A549 (cell line): ENCODE results near the gene F5. TPM values are rescaled to one million over a fixed set of nuclear protein-coding genes. Genes with fewer than 3 reads are reported as not detected.

ENCODE experiments used
- ATAC-seq, 2 experiments: fragments of 200-7000 bp in 1 of 2; fragments of >200 bp in 1 of 2; cut with Nextera tagmentation in 1 of 2; cut with Tn5 transposase in 1 of 2; 3 replicates each; pipeline versions ENCODE4 v1.8.0 to v1.9.1; 2018 to 2020; ENCODE audit warnings: mild to moderate bottlenecking in 1 of 2, moderate library complexity in 1 of 2
- CTCF ChIA-PET: fragments of 300-600 bp; sonication (Branson Sonifier 250); formaldehyde crosslinking; extraction: SDS; loops from one replicate; lab custom pipeline; 2021; ENCODE audit warnings: antibody characterized with exemption, inconsistent platforms; lab: Yijun Ruan, JAX
- POLR2A ChIA-PET: fragments of 350-600 bp; formaldehyde crosslinking; extraction: SDS; loops from one replicate; lab custom pipeline; 2021; ENCODE audit warnings: antibody characterized with exemption, inconsistent platforms; lab: Yijun Ruan, JAX
- DNase-seq, 2 experiments: peaks; one replicate each; pipeline versions ENCODE4 v3.0.0 to v3.0.0-alpha.2; 2011 to 2016; ENCODE audit warnings: low read depth in 1 of 2, low spot score in 1 of 2
- FAIRE-seq: peaks from 2 replicates; lab custom pipeline; 2011; peaks lifted over from hg19 to GRCh38; lab: Jason Lieb, UNC
- H3K27ac ChIP-seq, 2 experiments: fragments of >200 bp; sonication (Bioruptor Twin); formaldehyde crosslinking; 3 replicates each; pipeline ENCODE4 v1.5.1; 2016 to 2017
- H3K4me1 ChIP-seq: fragments of >200 bp; sonication (Bioruptor Twin); formaldehyde crosslinking; 3 replicates; pipeline ENCODE4 v1.6.1; 2016
- H3K4me2 ChIP-seq: fragments of >200 bp; sonication (Bioruptor Twin); formaldehyde crosslinking; 3 replicates; pipeline ENCODE4 v1.6.1; 2016
- H3K4me3 ChIP-seq: fragments of >200 bp; sonication (Bioruptor Twin); formaldehyde crosslinking; 3 replicates; pipeline ENCODE4 v1.5.1; 2016
- H3K9me3 ChIP-seq: fragments of >200 bp; sonication (Bioruptor Twin); formaldehyde crosslinking; 3 replicates; pipeline ENCODE4 v1.6.1; 2016
- CHD4 ChIP-seq: fragments of 200-600 bp; sonication (generic); IDR thresholded peaks from 2 replicates; pipeline ENCODE4 v1.6.1; 2016; ENCODE audit warnings: antibody characterized with exemption, mild to moderate bottlenecking, borderline replicate concordance
- EP300 ChIP-seq, 2 experiments: fragments of >200 bp; sonication (Bioruptor Twin); formaldehyde crosslinking; IDR thresholded peaks; 2 replicates in 1 of 2; 3 replicates in 1 of 2; pipeline ENCODE4 v1.6.1; 2016 to 2017
- ESRRA ChIP-seq: fragments of 150-350 bp; IDR thresholded peaks from 2 replicates; pipeline ENCODE4 v1.6.1; 2014; ENCODE audit warnings: mild to moderate bottlenecking, low read length, borderline replicate concordance
- HOXB13 ChIP-seq: fragments of 250-450 bp; sonication (Bioruptor Pico); IDR thresholded peaks from 2 replicates; pipeline ENCODE4 v1.5.0; 2020; ENCODE audit warnings: low read depth, mild to moderate bottlenecking, moderate library complexity
- MAFK ChIP-seq: fragments of 450-650 bp; IDR thresholded peaks from 2 replicates; pipeline ENCODE4 v1.6.1; 2014; ENCODE audit not compliant: partially characterized antibody
- MAZ ChIP-seq: fragments of 150-350 bp; IDR thresholded peaks from 2 replicates; pipeline ENCODE4 v1.6.1; 2014; ENCODE audit warnings: antibody characterized with exemption, low read depth, low read length, borderline replicate concordance
- NFE2L2 ChIP-seq: fragments of 150-350 bp; conservative IDR thresholded peaks from 2 replicates; pipeline ENCODE4 v1.6.1; 2014; ENCODE audit warnings: low read length
- POLR2A ChIP-seq: IDR thresholded peaks from 2 replicates; pipeline ENCODE4 v1.6.1; 2012; ENCODE audit warnings: mild to moderate bottlenecking, low read length
- RAD21 ChIP-seq, 2 experiments: fragments of >200 bp in 1 of 2; sonication (Bioruptor Twin) in 1 of 2; formaldehyde crosslinking in 1 of 2; IDR thresholded peaks in 1 of 2; conservative IDR thresholded peaks in 1 of 2; 2 replicates in 1 of 2; 3 replicates in 1 of 2; pipeline ENCODE4 v1.6.1; 2012 to 2018; ENCODE audit warnings: inconsistent platforms in 1 of 2
- RARB ChIP-seq: fragments of 250-450 bp; sonication (Bioruptor Pico); IDR thresholded peaks from 2 replicates; pipeline ENCODE4 v1.8.0; 2021; ENCODE audit warnings: mild to moderate bottlenecking, moderate library complexity
- RCOR1 ChIP-seq: fragments of 150-350 bp; IDR thresholded peaks from 2 replicates; pipeline ENCODE4 v1.6.1; 2014; ENCODE audit warnings: antibody characterized with exemption, low read length, low read depth
- SMC3 ChIP-seq: fragments of >200 bp; sonication (Bioruptor Twin); formaldehyde crosslinking; IDR thresholded peaks from 3 replicates; pipeline ENCODE4 v1.6.1; 2018; ENCODE audit warnings: inconsistent platforms
- ZNF302 ChIP-seq: fragments of 250-450 bp; sonication (Bioruptor Pico); IDR thresholded peaks from 2 replicates; pipeline ENCODE4 v1.9.0; 2021; ENCODE audit warnings: inconsistent platforms, mild to moderate bottlenecking, moderate library complexity
- WGBS: methylation state at CpG from one replicate; pipeline ENCODE4 v1.1.6; 2017; ENCODE audit errors: missing lambda C conversion rate; 5-methylcytosine and 5-hydroxymethylcytosine counted together
- polyA plus RNA-seq, 4 experiments: library from polyadenylated mRNA; depleted of rRNA in 3 of 4; stranded (reverse); fragments of >200 nt; fragmentation: RNase III in 1 of 4; extraction: RNeasy Plus Mini Kit Qiagen cat#74134 plus additional on column Dnase treatment in 1 of 4; gene quantifications; 2 replicates in 3 of 4; 3 replicates in 1 of 4; pipeline ENCODE4 v1.2.3, GENCODE V29; 2011 to 2017
- TF ChIP-seq, protein P1 (sequence below): fragments of 150-350 bp; IDR thresholded peaks from 2 replicates; pipeline ENCODE4 v1.6.1; 2014; ENCODE audit warnings: low read depth, mild to moderate bottlenecking, low read length
- TF ChIP-seq, protein P2 (sequence below): fragments of 250-450 bp; sonication (Bioruptor Pico); IDR thresholded peaks from 2 replicates; pipeline ENCODE4 v1.5.0; 2021; ENCODE audit warnings: mild to moderate bottlenecking, moderate library complexity, borderline replicate concordance
- TF ChIP-seq, protein P3 (sequence below): fragments of >200 bp; sonication (Bioruptor Twin); formaldehyde crosslinking; IDR thresholded peaks from 3 replicates; pipeline ENCODE4 v1.5.1; 2016

The F5 gene
- polyA plus RNA-seq, 2 of the 4 experiments (the other 2 are of a cell fraction), result 0.04 to 0.36 TPM

DNA sequence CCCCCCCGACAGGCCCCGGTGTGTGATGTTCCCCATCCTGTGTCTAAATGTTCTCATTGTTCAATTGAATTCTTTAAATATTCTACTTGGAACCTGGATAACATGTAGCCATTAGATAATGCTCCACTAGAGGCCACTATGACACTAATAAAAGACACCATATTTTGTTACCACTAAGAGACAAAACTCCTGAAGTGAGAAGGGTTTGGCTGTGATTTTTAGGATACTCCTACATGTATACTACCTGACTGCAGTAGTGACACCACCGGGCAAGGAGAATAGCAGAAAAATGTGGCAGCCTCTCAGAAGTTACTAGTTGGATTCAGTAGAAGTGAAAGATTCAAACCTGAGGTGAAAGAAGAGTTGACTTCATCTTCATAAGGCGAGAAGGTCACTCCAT, 36.0 kb downstream of the F5 start:
- H3K4me1 ChIP-seq, result no peaks in the 10 kb centered on the region
- no peak overlapping the region for H3K27ac ChIP-seq
- 22% methylated on average over 4 of the region's 4 CpGs for WGBS
- DNase-seq (peak; percentile 34 to 58), FAIRE-seq (no peak), ATAC-seq (peak; percentile 88)
- ChIA-PET POLR2A (no interaction called here), CTCF (interaction anchor here (0.7 to 6.8 kb wide), 13 partner anchors 14 to 1208 kb away, joined by 3 to 45 read pairs (median 4); partner anchors contain the start of gene F5)
- H3K4me2 ChIP-seq, result no peak overlapping the region
- TF ChIP-seq HOXB13 (CRISPR knock-in tag) (no peak), RARB (CRISPR knock-in tag) (no peak), ESRRA (no peak), EP300 (IDR thresholded peaks at IDR 0.05) (no peak), NFE2L2 (no peak), RAD21 (conservative IDR thresholded peaks at IDR 0.05 in 1 of 2, IDR thresholded peaks at IDR 0.05 in 1 of 2) (peak; percentile 71 to 76), MAZ (no peak), ZNF302 (no peak), CHD4 (no peak), MAFK (no peak), POLR2A (no peak), SMC3 (peak; percentile 53; the same call in 2 of the 3 replicates)
- TF ChIP-seq, protein P1, sequence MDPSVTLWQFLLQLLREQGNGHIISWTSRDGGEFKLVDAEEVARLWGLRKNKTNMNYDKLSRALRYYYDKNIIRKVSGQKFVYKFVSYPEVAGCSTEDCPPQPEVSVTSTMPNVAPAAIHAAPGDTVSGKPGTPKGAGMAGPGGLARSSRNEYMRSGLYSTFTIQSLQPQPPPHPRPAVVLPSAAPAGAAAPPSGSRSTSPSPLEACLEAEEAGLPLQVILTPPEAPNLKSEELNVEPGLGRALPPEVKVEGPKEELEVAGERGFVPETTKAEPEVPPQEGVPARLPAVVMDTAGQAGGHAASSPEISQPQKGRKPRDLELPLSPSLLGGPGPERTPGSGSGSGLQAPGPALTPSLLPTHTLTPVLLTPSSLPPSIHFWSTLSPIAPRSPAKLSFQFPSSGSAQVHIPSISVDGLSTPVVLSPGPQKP, result no peak
- TF ChIP-seq, protein P2, sequence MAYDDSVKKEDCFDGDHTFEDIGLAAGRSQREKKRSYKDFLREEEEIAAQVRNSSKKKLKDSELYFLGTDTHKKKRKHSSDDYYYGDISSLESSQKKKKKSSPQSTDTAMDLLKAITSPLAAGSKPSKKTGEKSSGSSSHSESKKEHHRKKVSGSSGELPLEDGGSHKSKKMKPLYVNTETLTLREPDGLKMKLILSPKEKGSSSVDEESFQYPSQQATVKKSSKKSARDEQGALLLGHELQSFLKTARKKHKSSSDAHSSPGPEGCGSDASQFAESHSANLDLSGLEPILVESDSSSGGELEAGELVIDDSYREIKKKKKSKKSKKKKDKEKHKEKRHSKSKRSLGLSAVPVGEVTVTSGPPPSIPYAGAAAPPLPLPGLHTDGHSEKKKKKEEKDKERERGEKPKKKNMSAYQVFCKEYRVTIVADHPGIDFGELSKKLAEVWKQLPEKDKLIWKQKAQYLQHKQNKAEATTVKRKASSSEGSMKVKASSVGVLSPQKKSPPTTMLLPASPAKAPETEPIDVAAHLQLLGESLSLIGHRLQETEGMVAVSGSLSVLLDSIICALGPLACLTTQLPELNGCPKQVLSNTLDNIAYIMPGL (CRISPR knock-in tag), result no peak
- TF ChIP-seq, protein P3, sequence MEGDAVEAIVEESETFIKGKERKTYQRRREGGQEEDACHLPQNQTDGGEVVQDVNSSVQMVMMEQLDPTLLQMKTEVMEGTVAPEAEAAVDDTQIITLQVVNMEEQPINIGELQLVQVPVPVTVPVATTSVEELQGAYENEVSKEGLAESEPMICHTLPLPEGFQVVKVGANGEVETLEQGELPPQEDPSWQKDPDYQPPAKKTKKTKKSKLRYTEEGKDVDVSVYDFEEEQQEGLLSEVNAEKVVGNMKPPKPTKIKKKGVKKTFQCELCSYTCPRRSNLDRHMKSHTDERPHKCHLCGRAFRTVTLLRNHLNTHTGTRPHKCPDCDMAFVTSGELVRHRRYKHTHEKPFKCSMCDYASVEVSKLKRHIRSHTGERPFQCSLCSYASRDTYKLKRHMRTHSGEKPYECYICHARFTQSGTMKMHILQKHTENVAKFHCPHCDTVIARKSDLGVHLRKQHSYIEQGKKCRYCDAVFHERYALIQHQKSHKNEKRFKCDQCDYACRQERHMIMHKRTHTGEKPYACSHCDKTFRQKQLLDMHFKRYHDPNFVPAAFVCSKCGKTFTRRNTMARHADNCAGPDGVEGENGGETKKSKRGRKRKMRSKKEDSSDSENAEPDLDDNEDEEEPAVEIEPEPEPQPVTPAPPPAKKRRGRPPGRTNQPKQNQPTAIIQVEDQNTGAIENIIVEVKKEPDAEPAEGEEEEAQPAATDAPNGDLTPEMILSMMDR, result peak; percentile 57
- no peak overlapping the region for H3K4me3 ChIP-seq
- H3K9me3 ChIP-seq, result no peaks in the 10 kb centered on the region

DNA sequence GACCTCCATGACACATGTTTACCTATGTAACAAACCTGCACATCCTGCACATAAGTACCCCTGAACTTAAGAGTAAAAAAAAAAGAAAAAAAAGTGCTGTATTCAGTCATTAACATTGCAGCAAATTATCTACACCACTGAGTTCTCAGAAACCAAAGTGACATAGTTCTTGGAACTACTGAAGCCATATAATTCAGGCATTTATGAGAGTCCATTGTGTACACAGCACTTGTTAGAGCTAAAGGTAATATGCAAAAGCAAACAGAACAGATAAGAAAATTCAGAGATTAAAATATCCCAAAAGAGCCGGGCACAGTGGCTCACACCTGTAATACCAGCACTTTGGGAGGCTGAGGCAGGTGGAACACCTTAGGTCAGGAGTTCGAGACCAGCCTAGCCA, 38.0 kb downstream of the F5 start:
- FAIRE-seq (no peak), DNase-seq (no peak), ATAC-seq (no peak)
- Histone ChIP-seq H3K4me1 (no peaks in the 10 kb centered on the region), H3K9me3 (no peaks in the 10 kb centered on the region), H3K27ac (no peak overlapping the region)
- CTCF ChIA-PET, result interaction anchor here (1.1 to 6.8 kb wide), 7 partner anchors 8 to 945 kb away, joined by 3 to 45 read pairs (median 15); partner anchors contain the start of gene SLC19A2
- 26% methylated on average over 2 of the region's 2 CpGs for WGBS
- TF ChIP-seq RCOR1 (no peak), ZNF302 (no peak)
- TF ChIP-seq, protein P2 (CRISPR knock-in tag), result no peak
- TF ChIP-seq, all 56 proteins: peak for 0
- no peak overlapping the region for H3K4me3 ChIP-seq
- H3K4me2 ChIP-seq, result no peak overlapping the region
- POLR2A ChIA-PET, result no interaction called here
